H1 (cell line): ENCODE results near the gene SAMD4A. TPM values are rescaled to one million over a fixed set of nuclear protein-coding genes. Genes with fewer than 3 reads are reported as not detected.

Experiments used
- CTCF ChIA-PET: fragments of 300-600 bp; sonication (Branson Sonifier 250); formaldehyde crosslinking; loops from one replicate; lab custom pipeline; 2021; ENCODE audit not compliant: partially characterized antibody; lab: Charles Lee
- POLR2A ChIA-PET: fragments of 300-600 bp; sonication (Branson Sonifier 250); formaldehyde crosslinking; loops from one replicate; lab custom pipeline; 2021; ENCODE audit warnings: inconsistent platforms; ENCODE audit not compliant: partially characterized antibody; lab: Charles Lee
- DNase-seq, 2 experiments: peaks; one replicate each; pipeline versions ENCODE4 v3.0.0 to v3.0.0-alpha.2; 2010 to 2022; ENCODE audit warnings: low spot score in 2 of 2, low read depth in 1 of 2, mixed read lengths in 1 of 2
- FAIRE-seq: peaks from 2 replicates; lab custom pipeline; 2011; peaks lifted over from hg19 to GRCh38; lab: Jason Lieb, UNC
- H2AFZ ChIP-seq: 2 replicates; pipeline ENCODE4 v1.8.1; 2012; ENCODE audit warnings: low read length, inconsistent platforms
- H2AK5ac ChIP-seq: 2 replicates; pipeline ENCODE4 v1.6.1; 2013; ENCODE audit warnings: low read depth, low read length
- H2BK120ac ChIP-seq: replicated peaks from 2 replicates; pipeline ENCODE3; 2013; ENCODE audit warnings: low read depth, low read length, inconsistent platforms
- H2BK12ac ChIP-seq: 2 replicates; pipeline ENCODE4 v1.6.1; 2013; ENCODE audit warnings: low read depth, low read length
- H2BK15ac ChIP-seq: 2 replicates; pipeline ENCODE4 v1.6.1; 2013; ENCODE audit warnings: low read length
- H2BK20ac ChIP-seq: 2 replicates; pipeline ENCODE4 v1.6.1; 2013; ENCODE audit warnings: low read length
- H2BK5ac ChIP-seq: 2 replicates; pipeline ENCODE4 v1.6.1; 2013; ENCODE audit warnings: low read depth, low read length
- H3K14ac ChIP-seq: 2 replicates; pipeline ENCODE4 v1.6.1; 2013; ENCODE audit warnings: inconsistent platforms; ENCODE audit not compliant: insufficient read length
- H3K18ac ChIP-seq: 2 replicates; pipeline ENCODE4 v1.6.1; 2013; ENCODE audit warnings: low read length; ENCODE audit errors: extremely low read depth
- H3K23ac ChIP-seq: 2 replicates; pipeline ENCODE4 v1.6.1; 2013; ENCODE audit warnings: inconsistent platforms; ENCODE audit not compliant: insufficient read length
- H3K23me2 ChIP-seq: 2 replicates; pipeline ENCODE4 v1.6.1; 2013; ENCODE audit warnings: low read depth, low read length
- H3K27ac ChIP-seq: 2 replicates; pipeline ENCODE4 v1.6.1; 2011; ENCODE audit warnings: low read depth, low read length, inconsistent platforms
- H3K27me3 ChIP-seq, 4 experiments: replicated peaks in 1 of 4; 1 replicate in 1 of 4; 2 replicates in 3 of 4; pipeline versions ENCODE4 v1.6.1 to v1.8.1; 2011 to 2013; ENCODE audit warnings: low read length in 3 of 4, mild to moderate bottlenecking in 3 of 4, inconsistent platforms in 2 of 4, mixed read lengths in 2 of 4, moderate library complexity in 1 of 4; ENCODE audit not compliant: control insufficient read depth in 3 of 4, insufficient read depth in 3 of 4; ENCODE audit errors: extremely low read depth in 1 of 4
- H3K36me3 ChIP-seq, 4 experiments: 2 replicates each; pipeline versions ENCODE4 v1.6.1 to v1.8.1; 2011 to 2013; ENCODE audit warnings: mild to moderate bottlenecking in 4 of 4, low read length in 3 of 4, moderate library complexity in 2 of 4, control low read depth in 1 of 4, inconsistent platforms in 1 of 4; ENCODE audit not compliant: insufficient read depth in 4 of 4, control insufficient read depth in 2 of 4
- H3K4ac ChIP-seq: replicated peaks from 2 replicates; pipeline ENCODE3; 2013; ENCODE audit warnings: low read length, low read depth, mixed read lengths, inconsistent platforms; ENCODE audit not compliant: insufficient read length
- H3K4me1 ChIP-seq, 4 experiments: replicated peaks in 1 of 4; 1 replicate in 1 of 4; 2 replicates in 3 of 4; pipeline versions ENCODE4 v1.6.1 to v1.8.1; 2011 to 2013; ENCODE audit warnings: low read length in 3 of 4, inconsistent platforms in 2 of 4, mixed read lengths in 1 of 4; ENCODE audit not compliant: insufficient read depth in 4 of 4, control insufficient read depth in 3 of 4
- H3K4me2 ChIP-seq, 2 experiments: 2 replicates each; pipeline versions ENCODE4 v1.6.1 to v1.8.1; 2011 to 2013; ENCODE audit warnings: low read depth in 2 of 2, low read length in 2 of 2, control low read depth in 1 of 2, inconsistent platforms in 1 of 2, mild to moderate bottlenecking in 1 of 2; ENCODE audit not compliant: insufficient read depth in 1 of 2
- H3K4me3 ChIP-seq, 4 experiments: fragments of 200-600, 300-600 bp in 1 of 4; sonication (generic), shearing (Covaris generic), sonication (Bioruptor Twin) in 1 of 4; 2 replicates each; pipeline versions ENCODE4 v1.5.1 to v1.8.1; 2011 to 2016; ENCODE audit warnings: low read length in 4 of 4, low read depth in 3 of 4, control low read depth in 2 of 4, inconsistent platforms in 2 of 4, mild to moderate bottlenecking in 2 of 4, mixed read lengths in 1 of 4, moderate library complexity in 1 of 4; ENCODE audit not compliant: insufficient read depth in 2 of 4; ENCODE audit errors: extremely low read depth in 1 of 4
- H3K56ac ChIP-seq: replicated peaks from 2 replicates; pipeline ENCODE3; 2013; ENCODE audit warnings: low read depth, mild to moderate bottlenecking, mixed read lengths, low read length, inconsistent platforms; ENCODE audit not compliant: insufficient read length
- H3K79me1 ChIP-seq: 2 replicates; pipeline ENCODE4 v1.6.1; 2013; ENCODE audit warnings: low read depth, low read length, control low read depth
- H3K79me2 ChIP-seq, 2 experiments: 2 replicates each; pipeline versions ENCODE4 v1.6.1 to v1.8.1; 2012 to 2013; ENCODE audit warnings: low read length in 2 of 2, mild to moderate bottlenecking in 2 of 2, inconsistent platforms in 1 of 2; ENCODE audit not compliant: insufficient read depth in 2 of 2, control insufficient read depth in 1 of 2
- H3K9ac ChIP-seq, 4 experiments: replicated peaks in 1 of 4; 1 replicate in 1 of 4; 2 replicates in 3 of 4; pipeline versions ENCODE4 v1.6.1 to v1.8.1; 2011 to 2013; ENCODE audit warnings: low read depth in 3 of 4, low read length in 3 of 4, control low read depth in 2 of 4, mild to moderate bottlenecking in 2 of 4, moderate library complexity in 2 of 4, inconsistent platforms in 1 of 4; ENCODE audit errors: extremely low read depth in 1 of 4
- H3K9me3 ChIP-seq, 2 experiments: 2 replicates each; pipeline versions ENCODE4 v1.6.1 to v1.8.1; 2012 to 2013; ENCODE audit warnings: mild to moderate bottlenecking in 2 of 2, moderate library complexity in 2 of 2, control low read depth in 1 of 2, inconsistent platforms in 1 of 2, low read depth in 1 of 2, low read length in 1 of 2, mixed read lengths in 1 of 2; ENCODE audit not compliant: insufficient read depth in 2 of 2
- H4K20me1 ChIP-seq, 2 experiments: replicated peaks in 1 of 2; 2 replicates each; pipeline versions ENCODE3 to v1.8.1; 2011 to 2013; ENCODE audit warnings: inconsistent platforms in 2 of 2, low read length in 2 of 2, mild to moderate bottlenecking in 1 of 2; ENCODE audit not compliant: insufficient read depth in 2 of 2, control insufficient read depth in 1 of 2
- H4K5ac ChIP-seq: 2 replicates; pipeline ENCODE4 v1.6.1; 2013; ENCODE audit warnings: low read length, low read depth, mixed read lengths, inconsistent platforms; ENCODE audit not compliant: insufficient read length
- H4K8ac ChIP-seq: 2 replicates; pipeline ENCODE4 v1.8.0; 2013; ENCODE audit warnings: mild to moderate bottlenecking, moderate library complexity, low read length, inconsistent platforms; ENCODE audit not compliant: insufficient read depth; ENCODE audit errors: extremely low read depth
- H4K91ac ChIP-seq: replicated peaks from 2 replicates; pipeline ENCODE3; 2013; ENCODE audit warnings: low read length, mixed read lengths, inconsistent platforms; ENCODE audit not compliant: insufficient read length
- CEBPB ChIP-seq: IDR thresholded peaks from 2 replicates; pipeline ENCODE4 v1.6.1; 2012; ENCODE audit warnings: low read depth, low read length
- YY1 ChIP-seq: IDR thresholded peaks from 2 replicates; pipeline ENCODE4 v1.6.1; 2011; ENCODE audit warnings: low read depth, mild to moderate bottlenecking, low read length
- WGBS, 2 experiments: shearing (Covaris generic) in 1 of 2; methylation state at CpG; one replicate each; pipeline versions ENCODE4 v1.1.6 to v1.1.7; 2013 to 2015; ENCODE audit warnings: low lambda C conversion rate in 2 of 2, mixed read lengths in 2 of 2, inconsistent platforms in 1 of 2, low coverage in 1 of 2, missing lambda C conversion rate in 1 of 2; ENCODE audit not compliant: insufficient replicate concordance in 2 of 2, insufficient coverage in 1 of 2, insufficient read length in 1 of 2; ENCODE audit errors: extremely low coverage in 1 of 2, missing lambda C conversion rate in 1 of 2; 5-methylcytosine and 5-hydroxymethylcytosine counted together
- polyA plus RNA-seq, 7 experiments: library from polyadenylated mRNA; depleted of rRNA in 3 of 7; stranded (reverse) in 5 of 7; unstranded in 2 of 7; fragments of >200 nt in 5 of 7; fragments of 200-250 nt in 2 of 7; gene quantifications; 1 replicate in 5 of 7; 2 replicates in 1 of 7; 4 replicates in 1 of 7; pipeline versions ENCODE4 v1.2.1 to v1.2.3, GENCODE V29; 2011 to 2013; ENCODE audit warnings: missing spikeins in 2 of 7, mixed read lengths in 2 of 7
- total RNA-seq: library from RNA; stranded (reverse); fragmentation: NEBNext Ultra II Directional; extraction: Animal tissue kit (Norgen Biotek cat#: 25700); gene quantifications from 2 replicates; pipeline ENCODE4 v1.2.1, GENCODE V29; 2021

Gene SAMD4A
- total and polyA plus RNA-seq, 2 of the 8 experiments (the other 6 are each of a cell fraction or from before 2014, with no cell fraction given): 2.4 to 12.3 TPM

GRCh38 chr14:54625112-54625511, 58.2 kb downstream of the SAMD4A start:
- no peak overlapping the region for H3K27ac ChIP-seq
- H4K91ac ChIP-seq: no peak overlapping the region
- H3K79me2 ChIP-seq: no peaks in the 10 kb centered on the region
- no peak overlapping the region for H2BK20ac ChIP-seq
- H3K4me1 ChIP-seq: peaks cover 0 to 15% (median 7%) of the 10 kb centered on the region in 4 experiments; a peak in 5 of 7 replicates
- H3K14ac ChIP-seq: no peak overlapping the region
- no peaks in the 10 kb centered on the region for H3K79me1 ChIP-seq
- no peak overlapping the region for H3K18ac ChIP-seq
- no peaks in the 10 kb centered on the region for H3K9me3 ChIP-seq
- no peak overlapping the region for H4K8ac ChIP-seq
- H3K23me2 ChIP-seq: no peaks in the 10 kb centered on the region; the same call in 1 of the 2 replicates
- FAIRE-seq (peak; percentile 48), DNase-seq (no peak)
- no peaks in the 10 kb centered on the region for H3K36me3 ChIP-seq
- no peak overlapping the region for H2AK5ac ChIP-seq
- no peak overlapping the region for H3K56ac ChIP-seq
- H2BK15ac ChIP-seq: no peak overlapping the region
- H2BK12ac ChIP-seq: no peak overlapping the region
- peak overlapping the region in 1 of 2 experiments; percentile 1; a peak in 1 of 4 replicates for H3K4me2 ChIP-seq
- H2BK120ac ChIP-seq: no peak overlapping the region
- no peak overlapping the region for H3K4me3 ChIP-seq
- H2BK5ac ChIP-seq: no peak overlapping the region
- WGBS, 2 experiments: 72% methylated on average over 5 of the region's 5 CpGs; no CpG with 5 or more reads in 1 of the 2 experiments
- H3K4ac ChIP-seq: no peak overlapping the region
- no peak overlapping the region for H4K5ac ChIP-seq
- ChIA-PET POLR2A (interaction anchor here (0.8 to 1.9 kb wide), 5 partner anchors 12 to 57 kb away, joined by 3 to 5 read pairs (median 3); no protein-coding TSS in a partner anchor), CTCF (interaction anchor here (0.6 to 2.3 kb wide), 7 partner anchors 18 to 205 kb away, joined by 3 to 22 read pairs (median 3); no protein-coding TSS in a partner anchor)
- H3K9ac ChIP-seq: no peak overlapping the region
- no peak overlapping the region for H3K23ac ChIP-seq
- no peak overlapping the region for H2AFZ ChIP-seq
- TF ChIP-seq YY1 (no peak), CEBPB (peak; percentile 32; the same call in 1 of the 2 replicates)
- H3K27me3 ChIP-seq: no peaks in the 10 kb centered on the region
- H4K20me1 ChIP-seq: no peaks in the 10 kb centered on the region
